Measurements from ENCODE around the gene ZMPSTE24.

DNA sequence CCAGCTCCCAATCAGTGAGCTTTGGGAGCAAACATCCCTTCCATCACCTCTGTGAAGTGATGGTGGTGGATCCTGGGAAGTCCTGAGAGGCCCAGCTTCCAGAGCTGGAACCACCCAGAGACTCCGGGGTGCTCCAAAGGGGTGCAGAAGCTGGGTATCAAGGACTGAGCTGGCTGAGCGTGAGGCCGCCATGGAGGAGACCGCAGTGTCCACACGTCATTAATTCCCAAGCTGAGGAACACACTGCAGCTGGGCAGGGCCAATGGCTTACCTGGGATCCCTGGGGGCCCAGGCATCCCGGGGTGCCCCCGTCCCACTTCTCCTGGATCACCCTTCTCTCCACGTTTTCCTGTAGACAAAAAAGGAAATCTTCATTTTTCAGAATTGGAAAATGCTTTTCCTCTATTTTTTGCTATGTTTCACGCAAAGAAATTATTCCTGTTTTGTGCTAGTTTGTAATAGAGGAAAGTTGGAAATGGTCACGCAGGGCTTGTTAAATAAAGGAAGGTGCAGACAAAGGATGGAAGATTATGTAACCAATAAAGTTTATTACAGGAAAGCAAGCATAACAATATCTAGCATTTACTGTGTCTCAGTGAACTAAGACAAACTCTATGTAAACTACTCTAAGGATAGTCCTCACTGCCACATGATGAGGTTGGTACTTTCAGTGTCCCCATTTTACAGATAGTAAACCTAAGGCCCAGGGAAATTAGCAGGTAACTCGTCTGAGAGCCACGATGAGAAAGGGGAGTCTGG, 43.7 kb downstream of the ZMPSTE24 start:
- TF ChIP-seq, protein P1, sequence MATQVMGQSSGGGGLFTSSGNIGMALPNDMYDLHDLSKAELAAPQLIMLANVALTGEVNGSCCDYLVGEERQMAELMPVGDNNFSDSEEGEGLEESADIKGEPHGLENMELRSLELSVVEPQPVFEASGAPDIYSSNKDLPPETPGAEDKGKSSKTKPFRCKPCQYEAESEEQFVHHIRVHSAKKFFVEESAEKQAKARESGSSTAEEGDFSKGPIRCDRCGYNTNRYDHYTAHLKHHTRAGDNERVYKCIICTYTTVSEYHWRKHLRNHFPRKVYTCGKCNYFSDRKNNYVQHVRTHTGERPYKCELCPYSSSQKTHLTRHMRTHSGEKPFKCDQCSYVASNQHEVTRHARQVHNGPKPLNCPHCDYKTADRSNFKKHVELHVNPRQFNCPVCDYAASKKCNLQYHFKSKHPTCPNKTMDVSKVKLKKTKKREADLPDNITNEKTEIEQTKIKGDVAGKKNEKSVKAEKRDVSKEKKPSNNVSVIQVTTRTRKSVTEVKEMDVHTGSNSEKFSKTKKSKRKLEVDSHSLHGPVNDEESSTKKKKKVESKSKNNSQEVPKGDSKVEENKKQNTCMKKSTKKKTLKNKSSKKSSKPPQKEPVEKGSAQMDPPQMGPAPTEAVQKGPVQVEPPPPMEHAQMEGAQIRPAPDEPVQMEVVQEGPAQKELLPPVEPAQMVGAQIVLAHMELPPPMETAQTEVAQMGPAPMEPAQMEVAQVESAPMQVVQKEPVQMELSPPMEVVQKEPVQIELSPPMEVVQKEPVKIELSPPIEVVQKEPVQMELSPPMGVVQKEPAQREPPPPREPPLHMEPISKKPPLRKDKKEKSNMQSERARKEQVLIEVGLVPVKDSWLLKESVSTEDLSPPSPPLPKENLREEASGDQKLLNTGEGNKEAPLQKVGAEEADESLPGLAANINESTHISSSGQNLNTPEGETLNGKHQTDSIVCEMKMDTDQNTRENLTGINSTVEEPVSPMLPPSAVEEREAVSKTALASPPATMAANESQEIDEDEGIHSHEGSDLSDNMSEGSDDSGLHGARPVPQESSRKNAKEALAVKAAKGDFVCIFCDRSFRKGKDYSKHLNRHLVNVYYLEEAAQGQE (IDR thresholded peaks at IDR 0.05; ENCODE audit: insufficient read depth in 1 of 2, low read depth in 2 of 2, low read length in 2 of 2) = no peak
- TF ChIP-seq TAF1 (IDR thresholded peaks at IDR 0.05; ENCODE audit: borderline replicate concordance, insufficient read depth, low read length) = no peak
